Neural progenitor cell (in vitro differentiated cells): Measurements from ENCODE around the gene PLVAP.

ENCODE experiments used
- CTCF ChIP-seq: fragments of 200-600 bp; sonication (generic); IDR thresholded peaks from 2 replicates; pipeline ENCODE4 v1.5.1; 2017; ENCODE audit warnings: antibody characterized with exemption, mild to moderate bottlenecking
- EZH2 ChIP-seq: fragments of 200-600 bp; sonication (generic); IDR thresholded peaks from 2 replicates; pipeline ENCODE4 v1.6.1; 2017; ENCODE audit warnings: antibody characterized with exemption, mild to moderate bottlenecking, moderate library complexity
- EZH2phosphoT487 ChIP-seq: fragments of 200-600 bp; sonication (generic); IDR thresholded peaks from 2 replicates; pipeline ENCODE4 v1.6.1; 2017; ENCODE audit warnings: antibody characterized with exemption

GRCh38 chr19:17304386-17305215 lies 72.5 kb downstream of the PLVAP start:
- TF ChIP-seq CTCF (no peak), EZH2 (no peak), EZH2phosphoT487 (no peak)
